Activated T-cell treated with anti-CD3 and anti-CD28 coated beads for 48 hours (primary cell): Measurements from ENCODE around the gene CAD.

ENCODE experiments used
- DNase-seq: peaks from one replicate; pipeline ENCODE4 v3.0.0-alpha.2; 2020; ENCODE audit warnings: low read depth

The CAD gene

GRCh38 chr2:27281855-27282559 is 64.8 kb downstream of the CAD start, which contains the start of gene TRIM54:
Gene TRIM54 (plus strand): TSS chr2:27282429. CDS start chr2:27282732, 303 bp downstream.
- DNase-seq: no peak

DNA sequence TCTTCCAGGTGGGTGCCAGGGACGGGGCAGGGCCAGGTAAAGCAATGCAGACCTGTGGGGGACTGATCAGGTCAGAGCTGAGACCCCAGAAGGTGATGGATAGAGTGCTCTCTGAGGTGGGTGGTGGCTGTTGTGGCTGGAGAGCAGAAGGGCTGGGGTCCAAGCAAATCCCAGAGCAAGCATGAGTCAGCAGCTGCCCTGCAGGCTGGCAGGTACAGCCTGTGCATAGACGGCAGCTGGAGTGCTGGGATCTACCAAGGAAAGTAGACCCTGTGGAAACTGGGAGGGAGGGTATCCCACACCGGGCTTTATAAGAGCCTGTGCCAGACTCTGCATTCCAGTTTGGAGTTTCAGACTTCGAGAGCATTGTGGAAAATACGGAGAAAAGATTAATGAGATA is 65.7 kb downstream of the CAD start:
- DNase-seq: no peak

- DNase-seq: no peak
Measured at GRCh38 chr2:27284996-27285395, 67.8 kb downstream of the CAD start.

GRCh38 chr2:27285481-27285880 is 68.3 kb downstream of the CAD start:
- DNase-seq: no peak

- DNase-seq: no peak
Measured at GRCh38 chr2:27288610-27289009, 71.4 kb downstream of the CAD start.

- DNase-seq: no peak
Measured at GRCh38 chr2:27290549-27290948, 73.4 kb downstream of the CAD start.

- DNase-seq: no peak
Measured at GRCh38 chr2:27291865-27292264, 74.7 kb downstream of the CAD start.
